ENCODE results near the gene PPP3R1.
"Not testable (repeated sequence)": the region's sequence is repeated elsewhere in the genome, so short reads cannot be mapped to it uniquely, and the experiment has no call there.

The PPP3R1 gene

DNA sequence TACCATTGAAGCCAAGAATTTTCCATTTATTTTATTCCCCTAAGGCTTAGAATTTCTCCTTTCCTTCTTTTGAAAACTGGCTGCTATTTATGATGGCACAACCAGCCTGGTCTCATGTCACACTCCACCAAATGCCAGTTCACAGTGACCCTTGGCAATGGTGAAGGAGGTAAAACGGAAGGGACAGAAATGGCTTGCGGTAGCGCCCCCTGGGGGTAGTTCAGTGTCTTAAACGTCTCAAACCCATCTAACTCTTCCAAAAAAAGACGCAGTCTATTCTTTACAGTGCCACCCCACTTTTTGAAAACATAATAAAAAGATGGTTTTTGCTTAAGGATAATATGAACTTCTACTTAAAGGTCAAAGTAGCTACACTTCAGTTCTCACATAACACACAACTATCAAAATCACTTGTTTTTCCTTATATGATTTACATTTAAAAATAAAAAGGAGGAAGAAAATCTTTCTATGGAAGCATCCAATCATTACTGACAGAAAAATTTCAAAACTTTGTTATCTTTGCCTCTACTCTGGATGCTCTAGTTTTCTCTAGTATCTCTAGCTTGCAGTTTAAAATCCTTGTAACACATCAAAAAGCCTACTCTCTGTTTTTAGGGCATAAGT, 66.7 kb downstream of the PPP3R1 start:
- DNase-seq = peak; percentile 4

DNA sequence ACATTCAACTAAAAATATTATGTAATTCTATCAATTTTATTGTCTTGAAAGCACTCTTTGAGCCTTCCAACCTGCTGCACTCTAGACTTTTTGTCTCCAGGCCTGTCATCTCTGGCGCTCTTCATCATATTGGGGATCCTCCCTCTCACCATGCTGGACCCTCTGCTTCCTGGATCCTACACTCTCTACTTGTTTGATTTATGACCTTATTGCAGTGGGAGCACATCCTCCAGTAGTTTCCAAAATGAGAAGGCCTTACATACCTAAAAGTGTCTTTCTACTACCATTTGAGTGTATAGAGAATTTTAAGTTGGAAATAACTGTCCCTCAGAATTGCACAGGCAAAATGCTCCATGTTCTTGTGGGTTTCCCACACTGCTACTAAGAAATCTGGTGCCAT, 69.4 kb downstream of the PPP3R1 start:
- no peak for DNase-seq

DNA sequence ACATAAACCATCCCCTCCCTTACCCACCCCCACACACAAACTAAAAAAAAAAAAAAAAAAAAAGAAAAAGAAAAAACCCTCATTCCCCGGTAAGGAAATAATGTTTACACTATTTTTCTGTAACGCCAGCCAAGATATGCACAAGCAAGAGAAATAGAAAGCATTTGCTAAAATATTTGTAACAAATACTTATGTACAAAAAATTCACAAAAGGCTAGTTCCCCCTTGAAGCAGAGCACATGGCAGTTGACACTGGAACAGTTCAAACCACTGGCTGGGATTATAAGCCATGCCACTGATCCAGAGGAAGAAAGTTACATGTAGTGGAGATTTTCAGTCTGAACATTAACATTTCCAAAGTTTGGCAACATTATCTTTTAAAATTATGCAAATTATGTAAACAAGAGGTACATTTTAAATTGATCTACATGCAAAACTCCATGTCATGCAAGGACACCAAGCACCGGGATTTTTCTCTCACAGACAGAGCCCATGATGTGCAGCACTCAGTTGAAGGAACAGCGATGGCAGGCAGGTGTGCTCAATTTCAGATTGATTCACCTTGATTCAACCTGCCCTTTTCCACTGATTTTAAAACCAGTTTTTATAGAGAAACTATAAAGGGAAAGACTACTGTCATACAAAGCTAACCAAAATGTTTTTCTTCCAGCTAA, 73.2 kb downstream of the PPP3R1 start:
- no peak for DNase-seq

DNA sequence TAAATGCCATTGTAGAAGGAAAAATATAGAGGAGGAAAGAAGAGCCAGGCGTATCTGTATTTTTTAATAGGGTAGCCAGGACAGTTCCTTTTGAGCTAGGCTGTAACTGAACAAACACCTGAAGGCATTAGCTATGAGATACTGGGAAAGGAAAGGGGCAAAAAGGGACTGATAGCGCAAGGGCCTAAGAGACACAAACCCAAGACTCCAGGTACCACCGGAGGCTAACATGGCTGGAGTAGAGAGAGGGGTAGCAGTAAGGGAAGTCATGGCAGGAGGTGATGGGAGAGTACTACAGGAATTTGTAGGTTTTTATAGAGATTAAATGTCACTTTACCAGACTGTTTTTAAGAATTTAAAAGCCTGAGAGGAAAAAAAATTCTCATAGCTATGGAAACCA, 73.9 kb downstream of the PPP3R1 start:
- DNase-seq = no peak

- DNase-seq = no peak
Measured at GRCh38 chr2:68177541-68177940, 74.8 kb downstream of the PPP3R1 start.

DNA sequence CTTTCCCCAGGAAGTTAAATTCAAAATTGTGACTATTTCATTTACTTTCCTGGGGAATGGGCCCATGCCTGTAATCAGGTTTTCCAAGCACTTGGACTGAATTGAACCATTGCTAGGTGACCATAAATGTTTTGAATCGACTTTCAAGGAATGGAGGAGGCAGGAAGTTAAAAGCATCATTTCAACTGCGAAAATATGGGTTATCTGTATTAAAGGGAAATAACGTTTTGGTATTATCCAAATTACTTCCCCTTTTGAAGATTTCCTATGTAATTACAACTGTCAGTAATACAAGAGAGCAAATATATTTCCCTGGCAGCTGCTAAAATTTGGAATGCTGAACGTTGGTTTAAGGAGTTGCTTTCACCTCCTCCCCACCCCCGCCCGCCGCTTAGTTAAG, 75.7 kb downstream of the PPP3R1 start:
- no peak for DNase-seq

- not testable (repeated sequence) for DNase-seq
Measured at GRCh38 chr2:68175210-68175609, 77.1 kb downstream of the PPP3R1 start.

- DNase-seq = no peak
Measured at GRCh38 chr2:68172990-68173700, 79.2 kb downstream of the PPP3R1 start.

DNA sequence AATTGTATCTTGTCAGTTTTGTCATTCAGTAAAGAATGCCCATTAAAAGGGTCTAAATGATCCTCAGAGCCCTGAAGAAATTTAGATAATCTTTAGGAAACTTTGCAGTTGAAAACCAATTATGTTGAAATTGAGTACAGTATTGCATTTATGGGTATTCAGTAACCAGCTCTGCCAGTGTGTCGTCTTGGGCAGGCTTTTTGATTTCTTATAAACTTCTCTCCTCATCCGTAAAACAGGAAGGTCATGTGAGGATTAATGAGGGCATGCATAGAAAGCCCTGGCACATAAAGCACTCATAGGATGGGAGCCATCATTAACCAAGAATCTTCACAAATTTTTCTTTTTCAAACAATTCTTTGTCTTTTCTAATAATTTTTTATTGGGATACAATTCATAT, 79.8 kb downstream of the PPP3R1 start:
- DNase-seq = no peak

DNA sequence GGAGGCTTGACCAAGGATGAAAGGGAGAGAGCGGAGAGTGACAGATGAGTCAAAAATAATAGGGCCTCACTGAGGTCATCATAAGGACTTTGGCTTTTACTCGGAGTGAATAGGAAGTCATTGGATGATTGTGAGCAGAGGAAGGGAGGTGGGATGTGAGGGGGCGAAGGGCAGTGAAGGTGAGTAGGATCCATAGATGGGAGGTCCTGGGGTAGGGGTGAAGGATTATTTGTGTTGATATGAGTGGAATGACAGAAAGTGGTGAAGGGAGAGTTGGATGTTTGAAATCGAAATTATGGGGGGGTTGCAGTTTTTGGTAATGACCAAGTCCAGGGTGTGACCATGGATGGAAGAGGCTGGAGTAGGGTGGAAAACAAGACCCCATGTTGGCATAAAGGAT, 80.6 kb downstream of the PPP3R1 start:
- DNase-seq = no peak

DNA sequence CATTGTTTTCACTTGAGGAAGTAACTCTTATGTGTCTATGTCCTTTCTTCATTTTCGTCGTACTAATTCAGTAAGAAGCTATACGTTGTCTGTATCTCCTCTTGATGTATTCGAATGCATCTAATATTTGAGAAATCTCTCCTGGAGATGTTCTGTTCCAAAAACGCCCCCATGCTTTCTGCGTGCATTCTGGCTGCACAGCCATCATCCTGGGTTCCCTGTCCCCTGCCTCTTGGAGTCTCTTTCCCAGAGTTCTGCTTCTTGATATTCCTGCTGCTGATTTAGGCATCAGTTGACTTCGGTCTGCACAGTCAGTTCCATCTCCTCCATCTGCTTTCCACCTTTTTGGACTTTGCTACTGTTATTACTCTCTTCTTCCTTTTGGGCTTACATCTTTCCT, 81.2 kb downstream of the PPP3R1 start:
- no peak for DNase-seq

DNA sequence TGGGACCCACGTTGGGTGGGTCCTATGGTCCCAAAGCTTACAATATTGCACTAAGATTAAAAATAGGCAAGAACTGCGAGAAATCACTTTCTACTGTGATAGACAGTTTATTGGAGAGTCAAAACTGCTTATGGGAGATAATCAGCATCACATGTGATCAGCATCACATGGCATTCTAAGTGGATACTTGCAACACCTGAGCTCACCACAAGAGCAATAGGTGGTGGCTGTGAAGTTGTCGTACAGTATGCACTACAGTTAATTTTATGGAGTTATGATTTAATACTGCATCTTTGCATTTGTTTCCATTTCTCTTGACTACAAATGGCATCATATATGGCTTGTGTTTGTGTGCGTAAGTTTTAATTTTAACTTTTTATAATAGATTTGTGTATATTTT, 83.0 kb downstream of the PPP3R1 start:
- DNase-seq = no peak

GRCh38 chr2:68167186-68167585, 85.1 kb downstream of the PPP3R1 start:
- DNase-seq = no peak

DNA sequence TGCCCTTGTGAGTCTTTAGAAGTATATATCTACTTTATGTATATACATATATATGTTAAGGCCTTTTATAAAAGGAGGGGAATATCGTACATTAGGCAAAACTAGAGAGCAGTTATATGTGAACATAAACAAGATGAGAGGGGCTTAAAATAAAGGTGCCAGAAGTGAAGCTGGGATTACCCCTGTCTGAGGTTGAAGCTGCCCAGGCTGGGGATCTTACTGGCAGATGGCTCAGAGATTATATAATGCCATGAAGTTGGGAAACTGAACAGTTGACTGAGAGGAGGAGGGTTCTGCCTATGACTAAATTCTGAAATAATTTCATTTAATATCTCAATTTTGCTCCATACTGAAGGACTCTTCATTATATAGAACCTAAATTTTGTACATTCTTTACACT, 88.7 kb downstream of the PPP3R1 start:
- DNase-seq = no peak

- no peak for DNase-seq
Measured at GRCh38 chr2:68158134-68158447, 94.2 kb downstream of the PPP3R1 start.

DNA sequence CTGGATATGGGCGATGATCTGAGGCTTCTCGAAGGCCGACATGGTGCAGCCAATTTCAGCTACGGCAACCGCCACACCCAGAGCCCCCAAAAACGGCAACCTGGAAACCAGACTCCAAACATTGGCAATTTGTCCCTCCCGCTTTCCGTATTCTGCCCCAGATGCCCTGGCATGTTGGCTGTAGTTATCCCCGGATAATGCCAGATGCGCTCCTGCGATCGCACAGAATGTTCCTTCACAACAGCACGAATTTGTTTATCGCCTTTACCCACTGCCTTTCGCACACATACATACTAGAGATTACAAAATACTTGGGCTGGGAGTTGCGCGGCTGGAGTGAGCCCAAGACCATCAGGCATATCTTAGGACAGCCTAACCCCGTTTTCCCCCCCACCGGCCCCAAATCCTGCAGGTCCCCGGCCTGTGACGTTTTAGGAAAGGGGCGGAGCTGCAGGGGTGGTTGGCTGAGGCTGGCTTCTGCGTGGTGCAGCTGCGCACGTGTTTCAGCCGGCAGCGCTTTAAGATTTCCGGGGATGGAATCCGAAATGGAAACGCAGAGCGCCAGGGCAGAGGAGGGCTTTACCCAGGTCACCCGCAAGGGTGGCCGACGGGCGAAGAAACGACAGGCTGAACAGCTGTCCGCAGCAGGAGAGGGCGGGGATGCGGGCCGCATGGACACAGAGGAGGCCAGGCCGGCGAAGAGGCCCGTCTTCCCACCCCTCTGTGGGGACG, 94.8 kb downstream of the PPP3R1 start, which contains the start of gene PNO1:
TSS of gene PNO1 (plus strand) at position 487 of the 732 bp plus-strand sequence. CDS start at position 534, 47 bp downstream.
- peak; percentile 87 for DNase-seq

DNA sequence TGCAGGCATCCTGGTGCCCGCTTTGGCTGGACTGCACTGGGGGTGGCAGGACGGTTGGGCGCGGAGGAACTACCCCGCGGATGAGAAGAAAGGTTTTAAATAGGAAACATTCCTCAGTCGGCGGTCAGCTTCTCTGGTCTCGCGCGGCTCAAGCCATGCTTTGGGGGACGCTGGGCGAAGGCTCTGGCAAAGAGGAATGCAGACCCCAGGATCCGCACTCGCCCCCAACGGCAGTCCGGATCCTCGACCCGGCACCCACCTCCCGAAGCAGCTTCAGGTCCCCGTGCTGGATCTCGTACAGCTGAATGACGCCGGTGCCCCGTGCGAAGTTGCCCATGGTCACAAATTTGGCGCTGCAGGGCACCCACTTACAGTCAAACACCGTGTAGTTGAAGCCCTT, 95.3 kb downstream of the PPP3R1 start:
- no peak for DNase-seq

- no peak for DNase-seq
Measured at GRCh38 chr2:68156419-68156818, 95.9 kb downstream of the PPP3R1 start.

GRCh38 chr2:68155618-68156017, 96.7 kb downstream of the PPP3R1 start:
- DNase-seq = no peak

DNA sequence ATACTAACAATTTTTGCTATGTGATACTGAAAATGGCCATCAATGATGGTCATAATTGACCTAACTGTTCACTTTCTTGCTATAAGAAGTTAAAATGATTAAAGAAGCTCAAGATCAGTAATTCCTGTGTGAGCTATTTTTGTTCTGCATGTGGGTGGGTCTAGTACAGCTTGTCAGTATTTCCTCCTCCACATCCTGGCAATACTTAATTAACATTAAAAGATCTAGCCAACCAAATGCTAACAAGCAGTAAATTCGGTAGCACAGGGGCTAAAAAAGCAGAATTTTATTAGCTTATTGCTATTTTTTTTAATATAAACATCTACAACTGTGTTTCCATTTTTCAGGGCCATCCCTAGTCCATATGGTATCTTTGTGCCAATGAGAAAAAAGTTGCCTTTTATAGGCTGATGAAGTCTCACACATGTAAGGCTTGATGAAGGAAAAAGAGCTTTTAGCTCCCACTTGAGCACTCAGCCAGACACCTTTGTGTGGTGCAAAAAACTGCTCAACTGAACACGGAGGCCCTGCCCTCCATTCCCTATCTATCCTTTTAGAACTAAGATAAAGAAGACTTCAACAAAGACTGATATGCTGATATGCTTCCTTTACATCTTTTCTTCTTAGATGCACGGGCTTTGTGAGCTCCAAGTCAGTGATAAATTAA, 99.5 kb downstream of the PPP3R1 start:
- no peak for DNase-seq

- no peak for DNase-seq
Measured at GRCh38 chr2:68151037-68151436, 101.3 kb downstream of the PPP3R1 start.

- DNase-seq = no peak
Measured at GRCh38 chr2:68141875-68142274, 110.5 kb downstream of the PPP3R1 start.

Measured in NCI-H1105 (cell line).